Left lobe of liver (tissue), 2 donors: ENCODE results near the gene JAM2. TPM values are rescaled to one million over a fixed set of nuclear protein-coding genes. Genes with fewer than 3 reads are reported as not detected.
"Not testable (repeated sequence)": the region's sequence is repeated elsewhere in the genome, so short reads cannot be mapped to it uniquely, and the experiment has no call there.

Source experiments
- ATAC-seq: fragments of 200-7000 bp; cut with Tn5 transposase; one replicate; pipeline ENCODE4 v1.9.1; 2020; ENCODE audit warnings: mild to moderate bottlenecking, moderate library complexity
- DNase-seq: peaks from one replicate; pipeline ENCODE4 v3.0.0-alpha.2; 2020; ENCODE audit warnings: low spot score
- total RNA-seq: library from RNA; stranded (reverse); gene quantifications from one replicate; pipeline ENCODE4 v1.2.1, GENCODE V29; 2021
- donor health status: DM: no; HTN: no; CAD: no; lungs with moderate emphysema.
- donor health status: DM: no; HTN: yes; CAD: no.

JAM2 gene
- total RNA-seq, 1 donor from 2014 or later = 1.8 TPM

DNA sequence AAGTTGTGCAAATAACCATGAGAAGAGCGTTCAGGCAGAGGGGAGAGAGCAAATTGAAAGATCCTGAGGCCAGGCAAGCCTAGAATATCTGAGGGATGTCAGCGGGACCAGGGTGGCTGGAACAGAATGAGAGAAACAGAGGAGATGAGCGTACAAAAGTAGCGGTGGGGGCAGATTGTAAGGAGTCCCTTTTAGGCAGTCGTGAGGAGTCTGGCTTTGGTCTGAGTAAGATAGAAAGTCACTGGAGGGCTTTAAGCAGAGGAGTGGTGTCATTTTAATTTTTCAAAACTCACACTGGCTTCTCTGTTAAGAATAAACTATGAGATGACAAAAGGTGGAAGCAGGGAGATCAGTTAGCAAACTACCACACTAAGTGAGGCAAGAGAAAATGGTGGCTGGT lies 71.5 kb downstream of the JAM2 start:
- ATAC-seq (no peak), DNase-seq (no peak)

DNA sequence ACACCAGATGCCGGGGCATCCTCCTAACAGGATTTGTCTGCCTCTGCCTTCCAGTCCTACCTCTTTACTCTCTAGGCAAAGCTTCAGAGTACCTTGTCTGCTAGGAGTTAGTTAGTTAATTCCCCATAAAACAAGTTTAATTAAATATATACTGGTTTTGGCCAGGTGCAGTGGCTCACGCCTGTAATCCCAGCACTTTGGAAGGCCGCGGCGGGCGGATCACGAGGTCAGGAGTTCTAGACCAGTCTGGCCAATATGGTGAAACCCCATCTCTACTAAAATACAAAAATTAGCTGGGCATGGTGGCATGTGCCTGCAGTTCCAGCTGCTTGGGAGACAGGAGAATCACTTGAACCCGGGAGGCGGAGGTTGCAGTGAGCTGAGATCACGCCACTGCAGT lies 75.0 kb downstream of the JAM2 start:
- not testable (repeated sequence) for DNase-seq

DNA sequence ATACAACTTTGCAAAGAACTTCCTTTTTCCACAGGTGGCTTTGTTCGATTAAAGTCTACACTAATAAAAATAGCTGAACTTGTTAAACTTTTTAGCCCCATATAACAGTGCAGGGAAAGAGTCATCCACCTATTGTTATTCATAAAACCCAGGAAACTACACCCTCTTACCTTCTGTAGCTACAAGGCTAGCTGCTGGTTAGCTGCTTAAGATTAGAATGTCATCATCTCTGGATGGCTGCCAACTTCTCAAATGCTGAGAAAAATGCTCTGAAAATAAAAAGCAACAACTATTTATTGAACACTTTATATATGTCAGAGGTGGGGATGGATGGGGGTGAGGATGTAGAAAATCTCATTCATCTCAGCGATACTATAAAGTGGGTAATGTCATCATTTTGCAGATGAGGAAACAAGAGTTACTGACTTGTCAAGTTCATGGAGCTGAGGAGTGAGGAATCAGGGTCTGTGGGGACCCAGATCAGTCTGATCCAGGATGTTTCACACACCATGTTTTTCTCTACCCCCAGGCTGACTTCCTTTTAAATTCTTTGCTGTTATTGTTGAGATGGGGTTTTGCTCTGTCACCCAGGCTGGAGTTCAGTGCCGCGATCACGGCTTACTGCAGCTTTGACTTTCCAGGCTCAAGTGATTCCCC lies 78.6 kb downstream of the JAM2 start:
- DNase-seq (no peak), ATAC-seq (no peak)

More for the DNA sequence above, 75.0 kb downstream of the JAM2 start:
- ATAC-seq = not testable (repeated sequence)

DNA sequence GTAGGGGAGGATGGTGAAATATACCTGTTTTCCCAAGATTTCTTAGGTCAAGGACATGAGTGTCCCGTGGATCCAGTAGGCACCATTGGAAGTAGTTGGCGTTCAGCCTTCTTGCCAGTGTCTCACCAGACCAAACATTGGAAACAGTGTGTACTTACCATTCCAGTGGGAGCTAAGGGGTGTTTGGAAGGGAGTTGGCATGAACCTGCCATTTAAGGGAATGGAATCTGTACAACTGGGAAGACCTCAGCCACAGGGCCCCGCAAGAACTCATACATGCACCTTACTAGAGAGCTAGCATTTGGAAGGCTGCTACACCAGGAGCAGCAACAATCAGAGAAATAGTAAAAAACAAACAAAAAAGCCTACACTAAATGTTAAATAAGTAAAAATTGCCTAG lies 82.9 kb downstream of the JAM2 start:
- ATAC-seq (no peak), DNase-seq (no peak)

DNA sequence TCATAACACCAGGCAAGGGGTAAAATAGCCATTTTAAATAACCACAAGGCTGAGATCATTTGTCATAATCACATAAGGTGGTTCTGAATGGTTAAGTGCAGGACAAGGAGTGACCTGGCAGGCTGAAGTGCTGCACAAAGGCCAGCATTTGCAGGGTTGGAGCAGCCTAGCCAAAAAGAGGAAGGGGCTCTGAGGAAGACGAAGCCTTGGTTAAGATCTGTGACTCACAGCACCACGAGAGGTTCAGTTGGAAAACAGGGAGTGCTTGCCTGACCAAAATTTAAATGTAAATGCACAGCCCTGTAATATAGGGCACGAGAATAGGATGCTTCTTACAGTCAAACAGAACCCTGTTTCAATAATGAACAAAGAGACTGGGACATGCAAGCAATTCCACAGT lies 83.6 kb downstream of the JAM2 start:
- no peak for ATAC-seq
- no peak for DNase-seq

DNA sequence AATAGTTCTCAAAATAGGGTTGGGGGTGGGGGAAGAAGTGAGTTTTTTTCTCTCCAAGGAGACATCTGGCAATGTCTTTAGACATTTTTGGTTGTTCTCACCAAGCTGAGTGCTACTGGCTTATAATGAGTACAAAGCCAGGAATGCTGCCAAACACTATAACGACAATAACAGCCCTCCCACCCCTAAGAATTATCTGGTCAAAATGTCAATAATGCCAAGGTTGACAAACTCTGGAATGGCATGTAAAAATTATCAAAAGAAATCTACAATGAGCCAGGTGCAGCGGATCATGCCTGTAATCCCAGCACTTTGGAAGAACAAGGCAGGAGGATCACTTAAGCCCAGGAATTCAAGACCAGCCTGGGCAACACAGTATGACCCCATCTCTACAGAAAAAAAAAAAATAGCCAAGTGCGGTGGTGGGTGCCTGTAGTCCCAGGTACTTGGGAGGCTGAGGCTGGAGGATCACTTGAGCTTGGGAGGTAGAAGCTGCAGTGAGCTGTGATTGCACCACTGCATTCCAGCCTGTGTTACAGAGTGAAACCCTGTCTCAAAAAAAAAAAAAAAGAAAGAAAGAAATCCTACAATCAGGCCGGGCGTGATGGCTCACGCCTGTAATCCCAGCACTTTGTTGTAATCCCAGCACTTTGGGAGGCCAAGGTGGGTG lies 93.2 kb downstream of the JAM2 start:
- ATAC-seq (no peak), DNase-seq (no peak)

DNA sequence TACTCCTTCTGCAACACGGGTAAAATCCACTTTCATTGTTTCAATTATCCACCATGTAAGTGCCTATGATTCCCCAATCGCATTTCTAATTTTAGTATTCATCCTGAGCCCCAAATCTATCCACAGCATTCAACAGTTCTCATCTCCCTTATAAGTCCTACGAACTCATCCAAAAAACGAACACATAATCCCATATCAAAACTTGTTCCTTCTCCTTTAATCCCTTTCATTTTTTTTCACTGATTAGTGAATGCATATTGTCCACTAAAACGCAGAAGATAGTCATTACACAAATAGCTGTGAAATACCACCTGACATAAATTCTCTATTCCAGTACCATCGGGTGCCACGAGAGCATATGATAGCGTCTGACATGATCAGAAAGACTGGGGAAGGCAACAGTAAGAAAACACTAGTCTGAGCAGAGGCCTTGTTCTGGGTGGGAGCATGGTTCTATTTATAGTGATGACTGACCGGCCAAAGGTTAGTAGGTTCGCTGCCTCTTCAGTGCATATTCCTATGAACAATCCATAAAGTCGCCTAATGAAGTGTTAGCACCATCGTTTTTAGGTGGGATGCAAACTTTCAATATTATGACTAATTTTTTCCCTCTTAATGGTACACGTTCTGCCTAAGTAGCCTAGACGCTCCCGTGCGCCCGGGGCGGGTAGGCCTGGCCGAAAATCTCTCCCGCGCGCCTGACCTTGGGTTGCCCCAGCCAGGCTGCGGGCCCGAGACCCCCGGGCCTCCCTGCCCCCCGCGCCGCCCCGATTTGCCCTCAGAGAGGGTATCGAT lies 95.0 kb downstream of the JAM2 start:
- peak; percentile 51 for DNase-seq
- peak; percentile 48 for ATAC-seq

DNA sequence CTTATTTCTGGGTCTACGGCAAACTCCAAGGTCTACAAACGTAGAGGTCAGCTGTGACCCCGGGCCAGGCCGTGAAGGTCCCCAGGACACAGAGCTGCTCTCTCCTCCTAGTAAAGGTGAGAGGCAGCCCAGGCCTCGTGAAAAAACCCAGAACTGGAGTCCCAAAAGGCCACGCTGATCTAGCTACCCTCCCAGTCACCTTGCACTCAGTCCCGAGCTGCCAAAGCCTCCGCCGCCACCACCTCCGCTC lies 95.5 kb downstream of the JAM2 start:
- ATAC-seq (no peak), DNase-seq (no peak)

DNA sequence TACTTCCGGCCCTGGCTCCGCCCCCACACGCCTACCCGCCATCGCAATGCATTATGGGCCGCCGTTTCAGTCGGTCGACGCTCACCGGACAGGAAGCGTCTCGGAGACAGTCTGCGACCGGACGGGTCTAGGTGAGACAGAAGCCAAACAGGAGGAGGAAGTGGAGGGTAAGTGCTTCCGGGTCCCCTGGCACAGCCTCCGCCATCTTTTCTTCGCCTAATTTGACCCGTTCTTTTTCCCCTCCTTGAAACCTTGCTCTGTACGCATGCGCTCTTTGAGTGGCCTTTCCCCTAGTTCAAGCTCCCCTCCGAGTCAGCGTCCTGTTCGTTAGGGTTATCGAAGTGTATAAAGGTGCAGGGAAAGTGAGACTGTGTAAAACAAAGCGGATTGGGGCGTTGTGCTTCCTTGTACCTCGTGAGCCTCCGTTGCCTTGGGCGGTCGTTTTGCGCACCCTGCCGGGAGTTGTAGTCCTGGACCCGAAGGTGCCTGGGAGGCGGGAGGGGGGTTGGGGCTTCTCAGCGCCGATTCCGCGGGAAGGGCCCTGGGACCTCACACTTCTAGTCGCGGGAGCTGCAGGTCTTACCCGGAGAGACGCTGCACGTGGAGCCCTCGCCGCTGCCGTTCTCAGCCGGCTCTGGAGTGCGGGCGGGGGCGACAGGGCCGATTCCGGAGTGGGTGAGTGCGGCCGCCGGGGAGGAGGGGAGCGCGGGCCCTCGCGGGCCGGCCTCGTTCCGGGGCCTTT lies 96.0 kb downstream of the JAM2 start, which contains the start of the genes ATP5PF and GABPA:
Gene ATP5PF, minus strand, starts transcription at position 1 of the 742 bp plus-strand sequence. CDS start 5,110 bp downstream, outside the sequence.
Gene GABPA, plus strand, starts transcription at position 69 of the 742 bp plus-strand sequence. CDS start 6,627 bp downstream, outside the sequence.
- DNase-seq = peak; percentile 97
- peak; percentile 88 for ATAC-seq

DNA sequence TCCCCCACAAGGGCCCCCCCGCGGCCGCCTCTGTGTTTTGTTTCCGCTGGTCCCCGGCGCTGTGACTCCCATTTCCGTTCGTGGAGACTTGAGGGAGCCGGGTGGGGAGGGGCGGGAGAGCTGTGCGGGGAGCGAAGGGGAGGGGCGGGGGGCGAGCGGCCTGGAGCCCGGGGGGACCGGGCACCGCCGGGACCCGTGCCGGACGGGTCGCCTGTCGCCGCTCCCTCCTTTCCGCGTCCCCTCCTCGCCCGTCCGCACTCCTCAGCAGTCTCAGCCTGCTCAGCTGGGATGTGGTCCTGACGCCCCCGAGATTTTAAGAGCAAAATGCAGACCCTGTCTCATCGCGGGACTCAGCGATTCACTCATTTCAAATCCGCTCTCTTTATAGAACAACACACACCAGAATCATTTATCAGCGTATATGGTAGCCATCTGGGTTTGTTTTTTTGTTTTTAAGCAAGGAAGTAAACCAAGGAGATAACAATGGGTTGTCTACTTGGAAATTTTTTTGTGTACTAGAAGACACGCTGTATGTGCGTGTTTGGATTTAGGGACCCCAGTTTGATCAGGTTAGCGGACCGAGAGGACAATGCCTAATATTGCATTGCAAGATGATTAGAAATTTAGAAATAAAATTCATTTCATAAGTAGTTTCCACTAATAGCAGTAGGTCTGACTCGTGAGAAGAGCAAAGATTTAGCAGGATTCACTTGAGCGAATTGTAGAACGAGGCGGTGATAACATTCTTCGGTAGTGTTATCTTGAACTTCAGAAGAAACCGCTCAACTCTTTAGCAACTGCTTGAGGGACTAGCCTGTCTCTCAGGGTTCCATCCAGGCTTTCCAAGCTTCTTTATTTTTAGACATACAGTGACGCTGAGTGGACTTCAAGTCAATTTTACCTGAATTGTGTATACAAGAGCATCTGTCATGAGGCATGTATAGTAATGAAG lies 96.9 kb downstream of the JAM2 start:
- DNase-seq (peak; percentile 85), ATAC-seq (peak; percentile 70)

DNA sequence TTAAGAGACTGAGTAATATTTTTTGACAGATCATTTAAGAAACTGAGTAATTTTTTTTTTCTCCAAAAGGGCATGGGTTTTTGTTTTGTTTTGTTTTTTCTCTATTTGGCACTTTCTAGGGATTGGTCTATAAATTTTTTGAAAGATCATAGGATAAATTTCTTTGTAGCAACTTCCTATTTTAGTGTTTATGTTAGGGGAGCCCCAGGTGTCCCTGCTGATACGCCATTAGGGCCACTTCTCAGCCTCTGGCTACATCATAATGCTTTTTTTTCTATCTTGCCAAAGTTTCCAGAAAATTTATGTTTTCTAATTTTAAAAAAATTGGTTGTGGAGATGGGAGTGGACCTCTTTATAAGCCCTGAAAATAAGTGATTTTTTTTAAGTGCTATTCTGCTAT lies 98.4 kb downstream of the JAM2 start:
- no peak for ATAC-seq
- DNase-seq = no peak

DNA sequence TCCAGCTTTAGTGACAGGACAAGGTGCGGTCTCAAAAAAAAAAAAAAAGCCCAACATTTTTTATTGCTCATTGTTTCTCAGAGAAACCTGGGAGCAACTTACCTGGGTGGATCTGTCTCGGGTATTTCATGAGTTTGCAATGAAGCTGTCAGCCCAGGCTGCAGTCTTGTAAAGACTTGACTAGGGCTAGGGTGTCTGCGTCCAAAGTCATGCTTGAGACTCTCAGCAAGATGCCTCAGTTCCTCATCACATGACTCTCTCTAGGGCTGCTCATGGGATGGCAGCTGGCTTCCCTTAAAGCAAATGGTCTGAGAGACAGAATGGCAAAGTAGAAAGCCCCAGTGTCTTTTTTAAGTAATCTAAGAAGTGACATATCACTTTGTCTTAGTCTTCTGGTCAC lies 103.8 kb downstream of the JAM2 start:
- no peak for DNase-seq
- no peak for ATAC-seq

DNA sequence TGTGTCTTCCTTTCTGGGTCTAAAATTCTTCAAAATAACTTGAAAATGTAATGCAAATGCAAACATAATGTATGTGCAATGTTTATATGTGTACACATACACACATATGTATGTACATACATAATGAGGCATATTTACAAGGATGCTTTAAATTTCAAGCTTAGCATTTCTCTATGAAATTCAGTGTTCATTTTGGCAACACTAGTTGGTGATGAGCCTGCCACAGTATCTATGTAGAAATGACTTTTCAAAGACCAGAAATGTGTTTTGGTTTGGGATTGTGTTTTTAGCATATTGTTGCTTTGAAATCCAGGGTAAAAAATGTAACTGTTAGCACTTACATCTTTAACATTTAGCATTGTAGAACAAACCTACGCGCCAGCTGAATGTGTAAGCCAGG lies 105.8 kb downstream of the JAM2 start:
- ATAC-seq = no peak

DNA sequence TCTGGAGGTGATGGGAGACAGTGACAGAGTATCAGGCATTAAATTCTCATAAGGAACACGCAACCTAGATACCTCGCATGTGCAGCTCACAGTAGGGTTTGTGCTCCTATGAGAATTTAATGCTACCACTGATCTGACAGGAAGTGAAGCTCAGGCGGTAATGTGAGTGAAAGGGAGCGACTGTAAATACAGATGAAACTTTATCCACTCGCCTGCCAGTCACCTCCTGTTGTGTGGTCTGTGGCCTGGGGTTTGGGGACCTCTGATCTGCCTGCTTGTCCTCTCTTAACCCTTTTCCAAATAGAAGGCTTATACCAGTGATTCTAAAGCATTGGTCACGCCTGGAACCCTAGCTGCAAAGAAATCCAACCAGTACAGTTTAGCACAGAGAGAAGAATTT lies 111.0 kb downstream of the JAM2 start:
- ATAC-seq = no peak
- DNase-seq = no peak

More for the DNA sequence above, 105.8 kb downstream of the JAM2 start:
- DNase-seq = no peak

DNA sequence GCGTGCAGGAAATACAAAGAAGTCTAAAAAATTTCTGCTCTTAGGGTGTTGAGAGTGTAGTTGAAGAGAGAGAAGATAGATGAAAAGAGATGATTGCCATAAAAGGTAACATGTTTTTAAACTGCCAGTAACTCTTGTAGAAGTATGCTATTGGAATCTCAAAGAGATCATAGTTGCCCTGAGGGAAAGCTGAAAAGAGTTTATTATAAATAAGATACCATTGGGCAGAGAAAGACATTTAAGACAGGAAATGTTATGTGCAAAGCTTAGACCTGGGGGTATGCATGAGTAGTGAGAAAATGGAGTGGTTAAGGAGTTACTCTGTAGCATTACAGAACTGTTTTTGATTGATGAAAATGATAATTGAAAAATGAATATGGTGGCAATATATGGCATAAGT lies 113.4 kb downstream of the JAM2 start:
- DNase-seq = no peak
- ATAC-seq = no peak

DNA sequence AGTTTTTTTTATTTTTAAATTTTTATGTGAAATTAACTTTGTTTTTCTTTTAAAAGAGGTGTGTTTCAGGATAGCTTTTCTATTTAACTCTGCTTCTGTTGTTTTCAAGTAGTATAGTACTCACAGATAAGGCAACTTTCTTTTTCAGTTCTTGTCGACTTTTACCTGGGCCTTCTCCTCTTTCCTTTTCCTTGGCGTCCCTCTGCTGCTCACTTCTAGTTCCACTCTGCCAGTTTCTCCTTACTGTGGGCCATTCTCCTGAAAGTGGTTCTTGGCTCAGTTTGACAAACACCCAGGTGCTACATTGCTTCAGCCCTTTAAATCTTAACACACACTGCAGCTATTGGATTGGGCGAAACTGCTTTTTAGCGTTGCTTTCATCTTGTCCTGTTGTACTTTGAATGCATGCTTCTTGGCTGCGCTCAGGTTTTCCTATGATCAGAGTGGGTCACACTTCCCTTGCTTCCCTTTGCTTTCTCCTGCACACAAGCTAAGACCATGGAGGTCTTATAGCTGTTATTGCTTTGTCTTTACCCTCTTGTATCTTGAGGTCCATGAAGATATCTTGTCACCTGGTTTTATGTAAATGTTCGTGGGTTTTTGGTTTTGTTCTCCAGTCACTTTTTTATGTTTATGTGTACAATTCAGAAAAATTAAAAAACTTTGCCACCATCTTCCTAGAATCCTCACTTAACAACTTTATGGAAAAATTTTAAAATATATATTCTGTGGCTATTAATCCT lies 117.3 kb downstream of the JAM2 start:
- no peak for ATAC-seq
- DNase-seq = no peak

DNA sequence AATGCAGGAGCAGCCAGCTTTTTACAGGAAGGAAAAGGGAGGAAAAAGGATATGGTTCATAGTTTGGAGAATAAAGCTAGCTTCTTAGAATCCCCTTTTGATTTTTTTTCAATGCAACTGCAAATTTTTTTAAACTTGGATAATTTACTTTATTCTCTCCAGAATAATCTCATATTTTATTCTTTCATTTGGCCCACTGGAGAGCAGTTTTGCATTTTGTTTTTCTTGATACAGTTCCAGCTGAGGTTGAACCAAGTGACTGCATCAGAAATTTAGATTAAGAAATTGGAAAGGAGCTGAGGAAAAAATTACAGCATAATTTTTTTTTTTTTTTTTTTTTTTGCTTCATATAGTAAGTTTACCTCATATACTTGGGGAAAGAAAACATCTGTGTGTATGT lies 118.5 kb downstream of the JAM2 start:
- no peak for ATAC-seq

DNA sequence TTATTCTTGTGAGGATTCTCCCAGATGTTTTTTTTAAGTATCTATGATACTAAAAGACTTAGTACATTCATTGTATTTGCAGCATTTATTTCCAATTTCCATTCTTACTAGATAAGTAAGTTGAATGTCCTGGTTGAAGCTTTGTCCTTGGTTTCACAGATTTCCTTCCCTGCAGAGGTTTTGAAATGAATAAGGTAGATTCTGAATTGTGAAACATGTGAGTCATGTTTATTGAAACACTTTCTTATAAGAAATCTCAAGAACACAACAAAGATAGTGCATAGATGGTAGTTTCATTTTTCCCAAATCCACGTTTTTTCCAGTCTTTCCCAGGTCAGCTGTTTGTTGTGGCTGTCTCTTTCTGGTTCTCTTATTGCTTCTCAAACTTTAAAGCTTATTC lies 120.5 kb downstream of the JAM2 start:
- DNase-seq = no peak
- ATAC-seq = no peak

More for the DNA sequence above, 118.5 kb downstream of the JAM2 start:
- DNase-seq = no peak

DNA sequence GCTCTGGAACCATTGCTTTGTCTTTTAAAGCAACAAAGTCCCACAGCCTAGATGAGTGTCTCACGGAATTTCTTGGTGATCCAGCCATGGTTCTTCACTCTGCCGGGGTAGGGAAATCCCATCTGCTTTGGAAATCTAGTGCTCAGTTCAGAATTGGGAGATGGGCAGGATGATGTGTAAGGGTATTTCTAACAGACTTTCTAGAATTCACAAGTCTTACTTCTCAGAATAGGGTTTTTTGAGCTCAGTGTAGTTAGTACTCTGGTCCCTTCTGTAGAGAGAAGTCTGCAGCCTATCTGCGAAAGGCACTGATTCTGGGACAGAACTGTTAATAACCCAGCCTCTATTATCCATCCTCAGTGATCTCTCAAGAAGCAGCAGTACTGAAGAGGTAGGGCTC lies 121.0 kb downstream of the JAM2 start:
- ATAC-seq = no peak
- DNase-seq = no peak
